BJ (cell line): Measurements from ENCODE around the gene CEBPG. TPM values are rescaled to one million over a fixed set of nuclear protein-coding genes. Genes with fewer than 3 reads are reported as not detected.

ENCODE experiments used
- CTCF ChIA-PET: fragments of 350-600 bp; formaldehyde crosslinking; extraction: SDS; loops from one replicate; lab custom pipeline; 2021; ENCODE audit warnings: antibody characterized with exemption, inconsistent platforms; lab: Yijun Ruan, JAX
- POLR2A ChIA-PET: fragments of 300-600 bp; sonication (Branson Sonifier 250); formaldehyde crosslinking; extraction: SDS; loops from one replicate; lab custom pipeline; 2021; ENCODE audit warnings: antibody characterized with exemption; lab: Charles Lee
- DNase-seq: peaks from one replicate; pipeline ENCODE4 v3.0.0-alpha.2; 2011; ENCODE audit warnings: low read depth
- H3K27me3 ChIP-seq: 2 replicates; pipeline ENCODE4 v1.6.0; 2011; ENCODE audit warnings: low read length; ENCODE audit not compliant: control insufficient read depth, insufficient read depth
- H3K36me3 ChIP-seq: 2 replicates; pipeline ENCODE4 v1.5.1; 2011; ENCODE audit warnings: low read length; ENCODE audit not compliant: control insufficient read depth, insufficient read depth
- H3K4me3 ChIP-seq: 2 replicates; pipeline ENCODE4 v1.5.1; 2011; ENCODE audit warnings: low read depth, mild to moderate bottlenecking, control low read depth, low read length
- polyA plus RNA-seq: library from polyadenylated mRNA; depleted of rRNA; stranded (reverse); fragments of >200 nt; gene quantifications from 2 replicates; pipeline ENCODE4 v1.2.3, GENCODE V29; 2011
- TF ChIP-seq, protein P1 (sequence below): IDR thresholded peaks from 2 replicates; pipeline ENCODE4 v1.5.1; 2011; ENCODE audit warnings: low read depth, mild to moderate bottlenecking, control low read depth, inconsistent platforms, low read length, moderate library complexity; ENCODE audit not compliant: insufficient read depth

The CEBPG gene
- polyA plus RNA-seq, 1 experiment: 16.0 TPM

- ChIA-PET POLR2A (no interaction called here), CTCF (interaction anchor here (0.8 to 7.9 kb wide), 11 partner anchors 10 to 360 kb away, joined by 3 to 120 read pairs (median 5); no protein-coding TSS in a partner anchor)
- TF ChIP-seq, protein P1, sequence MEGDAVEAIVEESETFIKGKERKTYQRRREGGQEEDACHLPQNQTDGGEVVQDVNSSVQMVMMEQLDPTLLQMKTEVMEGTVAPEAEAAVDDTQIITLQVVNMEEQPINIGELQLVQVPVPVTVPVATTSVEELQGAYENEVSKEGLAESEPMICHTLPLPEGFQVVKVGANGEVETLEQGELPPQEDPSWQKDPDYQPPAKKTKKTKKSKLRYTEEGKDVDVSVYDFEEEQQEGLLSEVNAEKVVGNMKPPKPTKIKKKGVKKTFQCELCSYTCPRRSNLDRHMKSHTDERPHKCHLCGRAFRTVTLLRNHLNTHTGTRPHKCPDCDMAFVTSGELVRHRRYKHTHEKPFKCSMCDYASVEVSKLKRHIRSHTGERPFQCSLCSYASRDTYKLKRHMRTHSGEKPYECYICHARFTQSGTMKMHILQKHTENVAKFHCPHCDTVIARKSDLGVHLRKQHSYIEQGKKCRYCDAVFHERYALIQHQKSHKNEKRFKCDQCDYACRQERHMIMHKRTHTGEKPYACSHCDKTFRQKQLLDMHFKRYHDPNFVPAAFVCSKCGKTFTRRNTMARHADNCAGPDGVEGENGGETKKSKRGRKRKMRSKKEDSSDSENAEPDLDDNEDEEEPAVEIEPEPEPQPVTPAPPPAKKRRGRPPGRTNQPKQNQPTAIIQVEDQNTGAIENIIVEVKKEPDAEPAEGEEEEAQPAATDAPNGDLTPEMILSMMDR: no peak
- Histone ChIP-seq H3K4me3 (no peak overlapping the region), H3K27me3 (no peaks in the 10 kb centered on the region), H3K36me3 (no peaks in the 10 kb centered on the region; the same call in 1 of the 2 replicates)
- no peak for DNase-seq
Observed at GRCh38 chr19:33417751-33418150, 44.2 kb downstream of the CEBPG start.

DNA sequence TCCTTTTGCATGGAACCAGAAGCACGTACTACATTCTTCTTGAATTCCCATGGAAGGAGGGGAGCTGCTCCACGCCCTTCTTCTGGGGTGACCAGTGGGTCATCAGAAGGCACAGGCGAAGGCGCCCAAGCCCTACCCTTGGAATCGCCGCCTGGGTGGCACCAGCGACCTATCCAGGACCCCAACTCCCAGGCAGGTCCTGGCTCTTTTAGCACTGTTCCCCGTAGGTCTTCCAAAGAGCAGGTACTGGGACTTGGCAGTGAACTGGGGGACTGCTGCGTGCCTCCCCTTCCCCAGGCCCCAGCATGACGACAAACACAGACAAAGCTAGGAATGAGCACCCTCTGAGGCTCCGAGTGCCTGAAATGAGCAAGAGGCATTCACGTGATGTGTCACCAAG lies 45.0 kb downstream of the CEBPG start:
- no peaks in the 10 kb centered on the region for H3K27me3 ChIP-seq
- no peaks in the 10 kb centered on the region; the same call in 1 of the 2 replicates for H3K36me3 ChIP-seq
- TF ChIP-seq, protein P1: no peak
- no peak overlapping the region for H3K4me3 ChIP-seq
- ChIA-PET CTCF (interaction anchor here (1.1 to 7.9 kb wide), 9 partner anchors 11 to 352 kb away, joined by 3 to 120 read pairs (median 5); no protein-coding TSS in a partner anchor), POLR2A (no interaction called here)
- DNase-seq: no peak

DNA sequence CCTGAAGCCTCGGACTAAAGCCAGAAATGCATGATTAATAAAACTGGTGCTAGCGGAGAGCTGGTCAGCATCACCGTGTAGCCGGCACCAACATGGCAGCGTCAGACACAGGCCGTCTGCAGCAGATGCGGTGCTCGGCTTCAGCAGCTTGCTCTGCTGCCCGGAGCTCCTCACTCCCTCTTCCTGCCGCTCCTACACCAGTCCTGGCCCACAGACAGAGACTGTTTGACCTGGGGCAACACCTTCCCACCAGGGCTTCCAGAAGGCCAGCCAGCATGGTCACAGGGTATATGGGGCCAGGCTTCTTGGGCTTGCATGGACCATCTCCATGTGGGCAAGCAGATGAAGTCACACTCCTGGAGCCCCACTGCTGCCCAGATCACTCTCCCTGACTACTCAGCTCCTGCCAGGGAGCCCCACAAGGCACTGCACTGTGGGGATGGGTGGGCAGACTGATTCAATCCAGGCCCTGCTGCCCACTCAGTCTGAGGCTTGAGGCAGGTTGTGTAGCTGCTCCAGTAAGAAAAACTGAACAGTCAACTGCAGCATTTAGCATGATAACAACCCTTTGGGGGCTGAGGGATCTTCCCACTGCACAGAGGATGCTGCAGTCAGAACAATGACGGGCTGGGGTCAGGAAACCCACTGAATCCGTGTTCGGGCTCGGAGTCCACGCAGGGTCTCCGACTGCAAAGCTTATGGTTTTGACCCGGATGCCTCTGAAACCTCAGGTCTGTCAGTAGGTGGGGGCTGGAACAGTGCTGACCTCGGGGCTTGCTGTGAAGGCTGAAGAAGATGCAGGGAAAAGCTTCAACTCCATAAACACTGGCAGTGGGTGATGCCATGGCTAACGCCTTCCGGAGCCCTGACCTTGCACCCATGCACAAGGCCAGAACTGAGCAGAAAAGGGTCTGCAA lies 45.6 kb downstream of the CEBPG start:
- H3K4me3 ChIP-seq: no peak overlapping the region
- POLR2A ChIA-PET: no interaction called here
- CTCF ChIA-PET: interaction anchor here (0.8 to 7.9 kb wide), 8 partner anchors 10 to 359 kb away, joined by 3 to 120 read pairs (median 8); no protein-coding TSS in a partner anchor
- TF ChIP-seq, protein P1: no peak
- H3K36me3 ChIP-seq: no peaks in the 10 kb centered on the region; the same call in 1 of the 2 replicates
- no peak for DNase-seq
- H3K27me3 ChIP-seq: no peaks in the 10 kb centered on the region

DNA sequence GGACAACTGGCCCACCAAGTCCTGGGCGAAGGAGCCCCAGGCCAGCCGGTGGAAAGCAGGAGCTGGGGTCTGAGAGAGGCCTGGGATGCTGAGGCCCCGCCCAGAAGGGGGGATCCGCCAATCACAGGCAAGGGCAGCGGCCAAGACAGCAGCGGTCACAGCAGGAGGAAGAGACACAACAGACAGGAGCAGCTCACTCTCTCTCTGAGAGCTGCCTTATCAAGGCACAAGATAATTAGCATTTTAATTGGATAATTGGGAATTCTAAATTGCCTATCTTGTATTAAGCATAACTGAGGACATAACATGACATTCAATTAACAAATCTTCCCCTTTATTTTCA lies 46.2 kb downstream of the CEBPG start:
- DNase-seq: no peak
- TF ChIP-seq, protein P1: no peak
- ChIA-PET POLR2A (no interaction called here), CTCF (interaction anchor here (1.5 to 7.9 kb wide), 5 partner anchors 11 to 358 kb away, joined by 4 to 120 read pairs (median 23); no protein-coding TSS in a partner anchor)
- Histone ChIP-seq H3K4me3 (no peak overlapping the region), H3K36me3 (no peaks in the 10 kb centered on the region; the same call in 1 of the 2 replicates), H3K27me3 (no peaks in the 10 kb centered on the region)

- ChIA-PET CTCF (interaction anchor here (0.7 to 4.9 kb wide), 7 partner anchors 10 to 357 kb away, joined by 3 to 23 read pairs (median 4); no protein-coding TSS in a partner anchor), POLR2A (no interaction called here)
- H3K36me3 ChIP-seq: no peaks in the 10 kb centered on the region; the same call in 1 of the 2 replicates
- TF ChIP-seq, protein P1: no peak
- no peak overlapping the region for H3K4me3 ChIP-seq
- no peaks in the 10 kb centered on the region for H3K27me3 ChIP-seq
- DNase-seq: no peak
Observed at GRCh38 chr19:33420821-33421220, 47.3 kb downstream of the CEBPG start.
